K562 (cell line): Measurements from ENCODE around the gene MCM7. TPM values are rescaled to one million over a fixed set of nuclear protein-coding genes. Genes with fewer than 3 reads are reported as not detected.

Source experiments
- ARID1B ChIP-seq: fragments of 450-650 bp; IDR thresholded peaks from 2 replicates; pipeline ENCODE4 v1.6.1; 2016; ENCODE audit warnings: antibody characterized with exemption, mild to moderate bottlenecking, inconsistent platforms
- CBFB ChIP-seq: sonication (generic); formaldehyde crosslinking; IDR thresholded peaks from 2 replicates; pipeline ENCODE4 v1.4.0; 2020; ENCODE audit warnings: mild to moderate bottlenecking, missing genetic modification reagents
- ELF1 ChIP-seq: fragments of 200-800 bp; sonication (Bioruptor generic); IDR thresholded peaks from 2 replicates; pipeline ENCODE4 v1.6.1; 2016; ENCODE audit warnings: missing genetic modification characterization, missing compliant biosample characterization
- FIP1L1 ChIP-seq: fragments of 200-400 bp; formaldehyde crosslinking; IDR thresholded peaks from 2 replicates; pipeline ENCODE4 v1.6.1; 2018; ENCODE audit warnings: mild to moderate bottlenecking, low read depth, low read length; ENCODE audit not compliant: poor library complexity, severe bottlenecking
- HCFC1 ChIP-seq: IDR thresholded peaks from 2 replicates; pipeline ENCODE4 v1.6.1; 2012; ENCODE audit warnings: low read depth, low read length, improper control_type of control experiment
- HNRNPLL ChIP-seq: fragments of 200-400 bp; formaldehyde crosslinking; IDR thresholded peaks from 2 replicates; pipeline ENCODE4 v1.6.1; 2017; ENCODE audit warnings: low read length, low read depth, mild to moderate bottlenecking; ENCODE audit not compliant: poor library complexity, severe bottlenecking
- MAFF ChIP-seq: IDR thresholded peaks from 2 replicates; pipeline ENCODE4 v1.6.1; 2012; ENCODE audit warnings: low read length, improper control_type of control experiment
- MNT ChIP-seq, 2 experiments: fragments of 450-650 bp; conservative IDR thresholded peaks; 2 replicates each; pipeline ENCODE4 v1.6.1; 2017; ENCODE audit warnings: mild to moderate bottlenecking in 2 of 2, moderate library complexity in 2 of 2
- PHB ChIP-seq: fragments of 250-450 bp; sonication (Bioruptor Pico); IDR thresholded peaks from 2 replicates; pipeline ENCODE4 v1.5.0; 2021
- RBFOX2 ChIP-seq: fragments of 200-400 bp; formaldehyde crosslinking; IDR thresholded peaks from 2 replicates; pipeline ENCODE4 v1.6.1; 2017; ENCODE audit warnings: low read depth, mild to moderate bottlenecking, low read length, moderate library complexity
- SMARCE1 ChIP-seq: fragments of 450-650 bp; IDR thresholded peaks from 2 replicates; pipeline ENCODE4 v1.7.1; 2016; ENCODE audit warnings: mild to moderate bottlenecking
- TAF9B ChIP-seq: fragments of 450-650 bp; IDR thresholded peaks from 2 replicates; pipeline ENCODE4 v1.6.1; 2018; ENCODE audit warnings: mild to moderate bottlenecking; ENCODE audit not compliant: partially characterized antibody
- TFE3 ChIP-seq: fragments of 450-650 bp; formaldehyde crosslinking; IDR thresholded peaks from 2 replicates; pipeline ENCODE4 v1.4.0; 2020; ENCODE audit warnings: mild to moderate bottlenecking, mixed read lengths
- TGIF2 ChIP-seq: sonication (generic); formaldehyde crosslinking; IDR thresholded peaks from 2 replicates; pipeline ENCODE4 v1.8.1; 2022; ENCODE audit warnings: mild to moderate bottlenecking, missing genetic modification reagents, moderate library complexity
- ZBED1 ChIP-seq: IDR thresholded peaks from 2 replicates; pipeline ENCODE4 v1.6.1; 2014
- ZBTB17 ChIP-seq: fragments of 450-650 bp; formaldehyde crosslinking; IDR thresholded peaks from 2 replicates; pipeline ENCODE4 v1.4.0; 2020; ENCODE audit warnings: mild to moderate bottlenecking
- ZNF253 ChIP-seq: fragments of 250-450 bp; sonication (Bioruptor Pico); conservative IDR thresholded peaks from 2 replicates; pipeline ENCODE4 v1.6.1; 2021; ENCODE audit warnings: mild to moderate bottlenecking
- polyA plus RNA-seq, 8 experiments: library from polyadenylated mRNA; depleted of rRNA in 4 of 8; stranded (reverse) in 5 of 8; unstranded in 3 of 8; fragments of >200 nt; fragmentation: Nextera tagmentation in 2 of 8; fragmentation: Illumina TruSeq in 1 of 8; extraction: Ambion mirVana in 2 of 8; extraction: Trizol in 1 of 8; gene quantifications; 2 replicates each; pipeline versions ENCODE4 v1.2.1 to v1.2.3, GENCODE V29; 2011 to 2014; ENCODE audit warnings: inconsistent platforms in 1 of 8, missing spikeins in 1 of 8
- total RNA-seq, 7 experiments: library from RNA; depleted of rRNA in 6 of 7; stranded (reverse); fragments of >200 nt in 6 of 7; fragmentation: Illumina TruSeq in 2 of 7; extraction: Trizol in 2 of 7; gene quantifications; 2 replicates each; pipeline versions ENCODE4 v1.2.1 to v1.2.3, GENCODE V29; 2011 to 2021; ENCODE audit warnings: low replicate concordance in 1 of 7
- TF ChIP-seq, protein P1 (sequence below): fragments of 450-650 bp; IDR thresholded peaks from 2 replicates; pipeline ENCODE4 v1.6.1; 2018; ENCODE audit not compliant: partially characterized antibody
- TF ChIP-seq, protein P2 (sequence below): fragments of 450-650 bp; IDR thresholded peaks from 2 replicates; pipeline ENCODE4 v1.6.1; 2017; ENCODE audit warnings: antibody characterized with exemption

The MCM7 gene
- total and polyA plus RNA-seq, 9 of the 15 experiments (the other 6 are each of a cell fraction or from before 2014, with no cell fraction given), result 329 to 856 (median 437) TPM

- TF ChIP-seq RBFOX2 (peak; percentile 89), MAFF (peak; percentile 38; the same call in 1 of the 2 replicates), PHB (CRISPR knock-in tag) (0 out of 2 replicates have a peak, but pooled peaks have one; percentile 9), TGIF2 (CRISPR knock-in tag) (0 out of 2 replicates have a peak, but pooled peaks have one; percentile 76), ARID1B (peak; percentile 53), HNRNPLL (peak; percentile 62), ZNF253 (CRISPR knock-in tag) (no peak), FIP1L1 (peak; percentile 80), MNT (conservative IDR thresholded peaks at IDR 0.05) (peak; percentile 75 to 77), CBFB (CRISPR knock-in tag) (0 out of 2 replicates have a peak, but pooled peaks have one; percentile 45), ZBTB17 (CRISPR knock-in tag) (peak; percentile 45; the same call in 1 of the 2 replicates), TFE3 (CRISPR knock-in tag) (no peak; the same call in 1 of the 2 replicates), ELF1 (tag) (no peak), HCFC1 (peak; percentile 30), TAF9B (no peak), ZBED1 (0 out of 2 replicates have a peak, but pooled peaks have one; percentile 2), SMARCE1 (peak; percentile 21; the same call in 1 of the 2 replicates)
- TF ChIP-seq, protein P1, sequence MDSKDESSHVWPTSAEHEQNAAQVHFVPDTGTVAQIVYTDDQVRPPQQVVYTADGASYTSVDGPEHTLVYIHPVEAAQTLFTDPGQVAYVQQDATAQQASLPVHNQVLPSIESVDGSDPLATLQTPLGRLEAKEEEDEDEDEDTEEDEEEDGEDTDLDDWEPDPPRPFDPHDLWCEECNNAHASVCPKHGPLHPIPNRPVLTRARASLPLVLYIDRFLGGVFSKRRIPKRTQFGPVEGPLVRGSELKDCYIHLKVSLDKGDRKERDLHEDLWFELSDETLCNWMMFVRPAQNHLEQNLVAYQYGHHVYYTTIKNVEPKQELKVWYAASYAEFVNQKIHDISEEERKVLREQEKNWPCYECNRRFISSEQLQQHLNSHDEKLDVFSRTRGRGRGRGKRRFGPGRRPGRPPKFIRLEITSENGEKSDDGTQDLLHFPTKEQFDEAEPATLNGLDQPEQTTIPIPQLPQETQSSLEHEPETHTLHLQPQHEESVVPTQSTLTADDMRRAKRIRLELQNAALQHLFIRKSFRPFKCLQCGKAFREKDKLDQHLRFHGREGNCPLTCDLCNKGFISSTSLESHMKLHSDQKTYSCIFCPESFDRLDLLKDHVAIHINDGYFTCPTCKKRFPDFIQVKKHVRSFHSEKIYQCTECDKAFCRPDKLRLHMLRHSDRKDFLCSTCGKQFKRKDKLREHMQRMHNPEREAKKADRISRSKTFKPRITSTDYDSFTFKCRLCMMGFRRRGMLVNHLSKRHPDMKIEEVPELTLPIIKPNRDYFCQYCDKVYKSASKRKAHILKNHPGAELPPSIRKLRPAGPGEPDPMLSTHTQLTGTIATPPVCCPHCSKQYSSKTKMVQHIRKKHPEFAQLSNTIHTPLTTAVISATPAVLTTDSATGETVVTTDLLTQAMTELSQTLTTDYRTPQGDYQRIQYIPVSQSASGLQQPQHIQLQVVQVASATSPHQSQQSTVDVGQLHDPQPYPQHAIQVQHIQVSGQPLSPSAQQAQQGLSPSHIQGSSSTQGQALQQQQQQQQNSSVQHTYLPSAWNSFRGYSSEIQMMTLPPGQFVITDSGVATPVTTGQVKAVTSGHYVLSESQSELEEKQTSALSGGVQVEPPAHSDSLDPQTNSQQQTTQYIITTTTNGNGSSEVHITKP, result peak; percentile 99
- TF ChIP-seq, protein P2, sequence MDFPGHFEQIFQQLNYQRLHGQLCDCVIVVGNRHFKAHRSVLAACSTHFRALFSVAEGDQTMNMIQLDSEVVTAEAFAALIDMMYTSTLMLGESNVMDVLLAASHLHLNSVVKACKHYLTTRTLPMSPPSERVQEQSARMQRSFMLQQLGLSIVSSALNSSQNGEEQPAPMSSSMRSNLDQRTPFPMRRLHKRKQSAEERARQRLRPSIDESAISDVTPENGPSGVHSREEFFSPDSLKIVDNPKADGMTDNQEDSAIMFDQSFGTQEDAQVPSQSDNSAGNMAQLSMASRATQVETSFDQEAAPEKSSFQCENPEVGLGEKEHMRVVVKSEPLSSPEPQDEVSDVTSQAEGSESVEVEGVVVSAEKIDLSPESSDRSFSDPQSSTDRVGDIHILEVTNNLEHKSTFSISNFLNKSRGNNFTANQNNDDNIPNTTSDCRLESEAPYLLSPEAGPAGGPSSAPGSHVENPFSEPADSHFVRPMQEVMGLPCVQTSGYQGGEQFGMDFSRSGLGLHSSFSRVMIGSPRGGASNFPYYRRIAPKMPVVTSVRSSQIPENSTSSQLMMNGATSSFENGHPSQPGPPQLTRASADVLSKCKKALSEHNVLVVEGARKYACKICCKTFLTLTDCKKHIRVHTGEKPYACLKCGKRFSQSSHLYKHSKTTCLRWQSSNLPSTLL, result no peak
Observed at GRCh38 chr7:100126931-100127865, 26.0 kb upstream of the MCM7 start, which contains the start of gene MBLAC1 (continued).
